PC-3 (cell line): Measurements from ENCODE around the gene CLEC5A.

ENCODE experiments used
- EZH2 ChIP-seq: fragments of 300-600 bp; sonication (generic); IDR thresholded peaks from one replicate; pipeline ENCODE4 v1.6.1; 2017; ENCODE audit warnings: antibody characterized with exemption, mild to moderate bottlenecking, low read length; ENCODE audit not compliant: unreplicated experiment
- EZH2phosphoT487 ChIP-seq: fragments of 300-600 bp; sonication (generic); IDR thresholded peaks from 2 replicates; pipeline ENCODE4 v1.6.1; 2018; ENCODE audit warnings: mild to moderate bottlenecking, antibody characterized with exemption, low read length, borderline replicate concordance
- TF ChIP-seq, protein P1 (sequence below): fragments of 300-600 bp; sonication (generic); conservative IDR thresholded peaks from 2 replicates; pipeline ENCODE4 v1.5.1; 2017; ENCODE audit warnings: antibody characterized with exemption, low read depth, mild to moderate bottlenecking, low read length

DNA sequence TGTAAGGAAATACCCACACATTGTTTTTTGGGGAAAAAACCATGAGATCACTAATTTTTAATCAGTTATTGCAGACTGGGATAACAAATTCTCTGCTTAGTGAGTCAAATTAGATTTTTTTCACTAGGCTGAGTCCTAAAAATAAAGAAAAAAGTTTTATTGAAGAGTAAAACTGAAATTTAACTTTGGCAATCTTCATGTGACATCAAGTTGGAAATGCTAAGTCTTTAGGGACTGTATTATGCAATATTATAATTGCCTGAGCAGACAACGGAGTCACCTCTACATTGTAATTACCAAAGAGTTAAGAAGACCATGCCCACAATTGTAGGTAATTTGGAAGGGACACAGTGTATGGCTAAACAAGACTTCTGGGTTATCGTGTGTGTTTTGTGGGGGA, 2.2 kb upstream of the CLEC5A start:
- TF ChIP-seq, protein P1, sequence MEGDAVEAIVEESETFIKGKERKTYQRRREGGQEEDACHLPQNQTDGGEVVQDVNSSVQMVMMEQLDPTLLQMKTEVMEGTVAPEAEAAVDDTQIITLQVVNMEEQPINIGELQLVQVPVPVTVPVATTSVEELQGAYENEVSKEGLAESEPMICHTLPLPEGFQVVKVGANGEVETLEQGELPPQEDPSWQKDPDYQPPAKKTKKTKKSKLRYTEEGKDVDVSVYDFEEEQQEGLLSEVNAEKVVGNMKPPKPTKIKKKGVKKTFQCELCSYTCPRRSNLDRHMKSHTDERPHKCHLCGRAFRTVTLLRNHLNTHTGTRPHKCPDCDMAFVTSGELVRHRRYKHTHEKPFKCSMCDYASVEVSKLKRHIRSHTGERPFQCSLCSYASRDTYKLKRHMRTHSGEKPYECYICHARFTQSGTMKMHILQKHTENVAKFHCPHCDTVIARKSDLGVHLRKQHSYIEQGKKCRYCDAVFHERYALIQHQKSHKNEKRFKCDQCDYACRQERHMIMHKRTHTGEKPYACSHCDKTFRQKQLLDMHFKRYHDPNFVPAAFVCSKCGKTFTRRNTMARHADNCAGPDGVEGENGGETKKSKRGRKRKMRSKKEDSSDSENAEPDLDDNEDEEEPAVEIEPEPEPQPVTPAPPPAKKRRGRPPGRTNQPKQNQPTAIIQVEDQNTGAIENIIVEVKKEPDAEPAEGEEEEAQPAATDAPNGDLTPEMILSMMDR, result no peak
- TF ChIP-seq EZH2 (no peak), EZH2phosphoT487 (no peak)
